Vagina (tissue), 2 donors: ENCODE data around the gene RAP1A. TPM values are rescaled to one million over a fixed set of nuclear protein-coding genes. Genes with fewer than 3 reads are reported as not detected.

Source experiments
- DNase-seq, 2 donors: peaks; one replicate each; pipeline ENCODE4 v3.0.0-alpha.2; 2017; ENCODE audit errors: extremely low spot score in 2 of 2
- H3K27ac ChIP-seq: fragments of 200-600 bp; sonication (generic); one replicate; pipeline ENCODE4 v1.5.1; 2019
- H3K27me3 ChIP-seq: fragments of 200-600 bp; sonication (generic); one replicate; pipeline ENCODE4 v1.5.1; 2019
- H3K36me3 ChIP-seq, 2 donors: fragments of 200-600 bp; sonication (generic); one replicate each; pipeline ENCODE4 v1.5.1; 2017 to 2019
- H3K4me1 ChIP-seq: fragments of 200-600 bp; sonication (generic); one replicate; pipeline ENCODE4 v1.5.1; 2019
- H3K4me3 ChIP-seq, 2 donors: fragments of 200-600 bp; sonication (generic); 1 replicate in 1 of 2; 2 replicates in 1 of 2; pipeline ENCODE4 v1.5.1; 2016 to 2019
- H3K9me3 ChIP-seq: fragments of 200-600 bp; sonication (generic); one replicate; pipeline ENCODE4 v1.5.1; 2019
- CTCF ChIP-seq, 3 experiments: fragments of 450-650 bp in 2 of 3; fragments of 200-600 bp in 1 of 3; sonication (generic) in 1 of 3; IDR thresholded peaks; one replicate each; pipeline ENCODE4 v1.5.1; 2017 to 2019; ENCODE audit warnings: antibody characterized with exemption in 3 of 3, mild to moderate bottlenecking in 2 of 3, moderate library complexity in 2 of 3
- POLR2A ChIP-seq, 2 donors: fragments of 450-650 bp; IDR thresholded peaks; one replicate each; pipeline ENCODE4 v1.6.1; 2017; ENCODE audit warnings: antibody characterized with exemption in 2 of 2, mild to moderate bottlenecking in 2 of 2, moderate library complexity in 2 of 2
- POLR2AphosphoS5 ChIP-seq, 2 donors: sonication (generic); formaldehyde crosslinking; IDR thresholded peaks; one replicate each; pipeline ENCODE4 v1.9.0; 2017; ENCODE audit warnings: antibody characterized with exemption in 2 of 2, mild to moderate bottlenecking in 2 of 2, low read depth in 1 of 2; ENCODE audit not compliant: insufficient read depth in 1 of 2
- intact Hi-C: fragments of 100-400 bp; cut with DNase I; formaldehyde crosslinking; loops from one replicate; pipeline ENCODE4 v1.15.1; 2023
- total RNA-seq: library from RNA; depleted of rRNA; stranded (reverse); fragments of >200 nt; gene quantifications from one replicate; pipeline ENCODE4 v1.2.3, GENCODE V29; 2016

RAP1A gene
- total RNA-seq, 1 donor from 2014 or later: 52.5 TPM

- TF ChIP-seq CTCF (IDR thresholded peaks at IDR 0.05) (no peak), POLR2A (IDR thresholded peaks at IDR 0.05) (no peak), POLR2AphosphoS5 (IDR thresholded peaks at IDR 0.05; ENCODE audit: insufficient read depth in 1 of 2, low read depth in 1 of 2) (no peak)
- peaks cover 41% of the 10 kb centered on the region for H3K4me1 ChIP-seq
- H3K36me3 ChIP-seq: no peaks in the 10 kb centered on the region
- intact Hi-C loops: no loop called here
- no peak for DNase-seq
- no peaks in the 10 kb centered on the region for H3K27me3 ChIP-seq
- no peaks in the 10 kb centered on the region for H3K9me3 ChIP-seq
- H3K4me3 ChIP-seq: no peak overlapping the region
- H3K27ac ChIP-seq: no peak overlapping the region
Measured at GRCh38 chr1:111658622-111659021, 39.0 kb downstream of the RAP1A start.

- H3K4me1 ChIP-seq: peaks cover 54% of the 10 kb centered on the region
- H3K36me3 ChIP-seq: no peaks in the 10 kb centered on the region
- intact Hi-C loops: no loop called here
- TF ChIP-seq POLR2A (IDR thresholded peaks at IDR 0.05) (no peak), CTCF (IDR thresholded peaks at IDR 0.05) (no peak), POLR2AphosphoS5 (IDR thresholded peaks at IDR 0.05; ENCODE audit: insufficient read depth in 1 of 2, low read depth in 1 of 2) (no peak)
- no peaks in the 10 kb centered on the region for H3K27me3 ChIP-seq
- no peaks in the 10 kb centered on the region for H3K9me3 ChIP-seq
- DNase-seq: no peak
- peak overlapping the region; percentile 40 for H3K27ac ChIP-seq
- H3K4me3 ChIP-seq: no peak overlapping the region
Measured at GRCh38 chr1:111660204-111661150, 40.9 kb downstream of the RAP1A start.

- Histone ChIP-seq H3K27me3 (no peaks in the 10 kb centered on the region), H3K9me3 (no peaks in the 10 kb centered on the region), H3K4me1 (peaks cover 65% of the 10 kb centered on the region), H3K36me3 (no peaks in the 10 kb centered on the region), H3K27ac (no peak overlapping the region), H3K4me3 (no peak overlapping the region)
- DNase-seq: no peak
- TF ChIP-seq POLR2A (IDR thresholded peaks at IDR 0.05) (no peak), CTCF (IDR thresholded peaks at IDR 0.05) (no peak), POLR2AphosphoS5 (IDR thresholded peaks at IDR 0.05; ENCODE audit: insufficient read depth in 1 of 2, low read depth in 1 of 2) (no peak)
- intact Hi-C loops: no loop called here
Measured at GRCh38 chr1:111664652-111665051, 45.1 kb downstream of the RAP1A start.

GRCh38 chr1:111665497-111665896 lies 45.9 kb downstream of the RAP1A start:
- H3K27me3 ChIP-seq: no peaks in the 10 kb centered on the region
- H3K4me1 ChIP-seq: peaks cover 65% of the 10 kb centered on the region
- intact Hi-C loops: no loop called here
- no peak overlapping the region for H3K27ac ChIP-seq
- H3K9me3 ChIP-seq: no peaks in the 10 kb centered on the region
- no peak overlapping the region for H3K4me3 ChIP-seq
- no peak for DNase-seq
- no peaks in the 10 kb centered on the region for H3K36me3 ChIP-seq
- TF ChIP-seq POLR2AphosphoS5 (IDR thresholded peaks at IDR 0.05; ENCODE audit: insufficient read depth in 1 of 2, low read depth in 1 of 2) (no peak), POLR2A (IDR thresholded peaks at IDR 0.05) (no peak), CTCF (IDR thresholded peaks at IDR 0.05) (no peak)

GRCh38 chr1:111666828-111667227 lies 47.2 kb downstream of the RAP1A start:
- Histone ChIP-seq H3K36me3 (no peaks in the 10 kb centered on the region), H3K4me1 (peaks cover 69% of the 10 kb centered on the region), H3K4me3 (no peak overlapping the region), H3K9me3 (no peaks in the 10 kb centered on the region), H3K27ac (no peak overlapping the region), H3K27me3 (no peaks in the 10 kb centered on the region)
- intact Hi-C loops: no loop called here
- TF ChIP-seq POLR2AphosphoS5 (IDR thresholded peaks at IDR 0.05; ENCODE audit: insufficient read depth in 1 of 2, low read depth in 1 of 2) (no peak), CTCF (IDR thresholded peaks at IDR 0.05) (no peak), POLR2A (IDR thresholded peaks at IDR 0.05) (no peak)
- no peak for DNase-seq
